ENCODE measurements around the gene COASY.
"Not testable (repeated sequence)": the region's sequence is repeated elsewhere in the genome, so short reads cannot be mapped to it uniquely, and the experiment has no call there.

- not testable (repeated sequence) for TF ChIP-seq EP300 (IDR thresholded peaks at IDR 0.05; ENCODE audit: low read depth); CTCF (IDR thresholded peaks at IDR 0.05); POLR2A (IDR thresholded peaks at IDR 0.05); POLR2AphosphoS5 (IDR thresholded peaks at IDR 0.05)
Observed at GRCh38 chr17:42555961-42556617, 5.9 kb upstream of the COASY start.

Measured in transverse colon (tissue), 4 donors.